Measurements from ENCODE around the gene SRGAP3. TPM values are rescaled to one million over a fixed set of nuclear protein-coding genes. Genes with fewer than 3 reads are reported as not detected.

Gene SRGAP3
- total and polyA plus RNA-seq, 2 donors (not counting 1 experiment from before 2014, with no cell fraction given), result 1.4 to 1.5 TPM

DNA sequence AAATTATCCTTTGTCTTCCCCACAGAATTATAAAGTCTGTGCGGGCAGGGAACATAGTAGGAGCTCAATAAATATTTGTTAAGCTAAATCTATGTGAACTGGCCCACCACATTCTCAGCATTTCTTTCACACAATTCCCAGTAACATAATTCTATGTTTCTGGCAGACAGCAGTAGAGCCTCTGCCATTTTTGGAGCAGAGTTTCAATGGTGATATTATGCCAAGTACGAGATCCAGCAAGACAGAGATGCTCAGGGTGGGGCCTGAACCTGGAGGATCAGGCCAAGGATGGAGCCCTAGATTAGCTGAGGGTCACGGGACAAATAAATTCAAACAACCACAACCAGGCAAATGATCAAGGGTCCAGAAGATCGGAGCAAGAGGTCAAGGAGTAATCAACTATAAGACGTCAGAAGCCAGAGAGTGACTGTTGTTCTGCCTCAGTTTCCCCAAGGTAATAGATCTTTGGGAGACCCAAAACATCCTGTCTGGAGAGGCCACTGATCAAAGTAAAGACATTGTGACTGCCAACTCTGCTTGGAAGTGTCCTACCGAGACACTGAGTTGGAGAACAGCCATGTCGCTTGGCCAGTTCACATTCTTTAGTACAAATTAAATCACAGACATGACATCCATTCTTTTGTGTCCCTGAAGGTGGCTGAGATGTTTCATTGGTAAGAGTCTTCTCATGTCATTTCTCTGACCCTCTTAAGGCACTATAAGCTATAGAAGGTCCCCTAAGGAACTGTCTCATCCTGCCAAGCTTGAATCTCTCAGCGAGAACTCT, 15.4 kb downstream of the SRGAP3 start:
- peaks cover 23% of the 10 kb centered on the region for H3K27me3 Mint-ChIP-seq
- no peaks in the 10 kb centered on the region for H3K4me1 Mint-ChIP-seq
- H3K4me1 ChIP-seq (ENCODE audit: control insufficient read depth in 2 of 2, insufficient read depth in 2 of 2, low read length in 2 of 2), result no peaks in the 10 kb centered on the region
- WGBS (ENCODE audit: insufficient coverage), result 94% methylated on average over 3 of the region's 8 CpGs
- H3K36me3 ChIP-seq (replicated peaks in 1 of 2; ENCODE audit: control extremely low read depth in 1 of 2, control insufficient read depth in 1 of 2, extremely low read depth in 1 of 2, insufficient read depth in 2 of 2, low read length in 1 of 2), result no peaks in the 10 kb centered on the region
- H3K27me3 ChIP-seq (replicated peaks in 1 of 4; ENCODE audit: control extremely low read depth in 1 of 4, control insufficient read depth in 3 of 4, insufficient read depth in 4 of 4, low read length in 3 of 4), result no peaks in the 10 kb centered on the region
- TF ChIP-seq, protein P1, sequence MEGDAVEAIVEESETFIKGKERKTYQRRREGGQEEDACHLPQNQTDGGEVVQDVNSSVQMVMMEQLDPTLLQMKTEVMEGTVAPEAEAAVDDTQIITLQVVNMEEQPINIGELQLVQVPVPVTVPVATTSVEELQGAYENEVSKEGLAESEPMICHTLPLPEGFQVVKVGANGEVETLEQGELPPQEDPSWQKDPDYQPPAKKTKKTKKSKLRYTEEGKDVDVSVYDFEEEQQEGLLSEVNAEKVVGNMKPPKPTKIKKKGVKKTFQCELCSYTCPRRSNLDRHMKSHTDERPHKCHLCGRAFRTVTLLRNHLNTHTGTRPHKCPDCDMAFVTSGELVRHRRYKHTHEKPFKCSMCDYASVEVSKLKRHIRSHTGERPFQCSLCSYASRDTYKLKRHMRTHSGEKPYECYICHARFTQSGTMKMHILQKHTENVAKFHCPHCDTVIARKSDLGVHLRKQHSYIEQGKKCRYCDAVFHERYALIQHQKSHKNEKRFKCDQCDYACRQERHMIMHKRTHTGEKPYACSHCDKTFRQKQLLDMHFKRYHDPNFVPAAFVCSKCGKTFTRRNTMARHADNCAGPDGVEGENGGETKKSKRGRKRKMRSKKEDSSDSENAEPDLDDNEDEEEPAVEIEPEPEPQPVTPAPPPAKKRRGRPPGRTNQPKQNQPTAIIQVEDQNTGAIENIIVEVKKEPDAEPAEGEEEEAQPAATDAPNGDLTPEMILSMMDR (IDR thresholded peaks at IDR 0.05), result no peak
- TF ChIP-seq EZH2 (IDR thresholded peaks at IDR 0.05; ENCODE audit: borderline replicate concordance, insufficient read depth, low read depth, low read length, poor library complexity, severe bottlenecking), result no peak
- CTCF ChIA-PET, result no interaction called here
- intact Hi-C loops (cut with micrococcal nuclease), result no loop called here
- H3K4me3 Mint-ChIP-seq, result no peak overlapping the region
- H3K4me3 ChIP-seq (ENCODE audit: control extremely low read depth in 1 of 5, extremely low read depth in 1 of 5, insufficient read depth in 1 of 5, low read depth in 2 of 5, low read length in 4 of 5), result no peak overlapping the region
- no peak overlapping the region for H3K4me2 ChIP-seq (replicated peaks; ENCODE audit: low read depth, low read length, poor library complexity, severe bottlenecking)
- H3K9me3 ChIP-seq (ENCODE audit: control extremely low read depth in 1 of 3, control insufficient read depth in 2 of 3, insufficient read depth in 1 of 3, low read length in 2 of 3), result no peaks in the 10 kb centered on the region
- H2AFZ ChIP-seq (ENCODE audit: insufficient read depth, low read depth, low read length, poor library complexity, severe bottlenecking), result no peak overlapping the region
- ATAC-seq (ENCODE audit: low read depth), result no peak
- no peaks in the 10 kb centered on the region for H4K20me1 ChIP-seq (ENCODE audit: control insufficient read depth, insufficient read depth, low read length, poor library complexity, severe bottlenecking)
- no peaks in the 10 kb centered on the region for H3K9me3 Mint-ChIP-seq (ENCODE audit: insufficient read depth)
- no peak for DNase-seq
- H3K79me2 ChIP-seq (ENCODE audit: control insufficient read depth, insufficient read depth, low read length), result no peaks in the 10 kb centered on the region
- POLR2A ChIA-PET, result no interaction called here
- no peak overlapping the region for H3K27ac Mint-ChIP-seq
- no peak overlapping the region for H3K9ac ChIP-seq (ENCODE audit: low read length)
- no peak overlapping the region for H3K27ac ChIP-seq (ENCODE audit: low read length in 2 of 2)

- Histone ChIP-seq H3K27ac (ENCODE audit: low read length in 2 of 2) (no peak overlapping the region), H3K4me1 (ENCODE audit: control insufficient read depth in 2 of 2, insufficient read depth in 2 of 2, low read length in 2 of 2) (no peaks in the 10 kb centered on the region), H4K20me1 (ENCODE audit: control insufficient read depth, insufficient read depth, low read length, poor library complexity, severe bottlenecking) (no peaks in the 10 kb centered on the region), H3K79me2 (ENCODE audit: control insufficient read depth, insufficient read depth, low read length) (no peaks in the 10 kb centered on the region), H3K27me3 (replicated peaks in 1 of 4; ENCODE audit: control extremely low read depth in 1 of 4, control insufficient read depth in 3 of 4, insufficient read depth in 4 of 4, low read length in 3 of 4) (no peaks in the 10 kb centered on the region), H3K9me3 (ENCODE audit: control extremely low read depth in 1 of 3, control insufficient read depth in 2 of 3, insufficient read depth in 1 of 3, low read length in 2 of 3) (no peaks in the 10 kb centered on the region), H2AFZ (ENCODE audit: insufficient read depth, low read depth, low read length, poor library complexity, severe bottlenecking) (no peak overlapping the region), H3K4me2 (replicated peaks; ENCODE audit: low read depth, low read length, poor library complexity, severe bottlenecking) (no peak overlapping the region), H3K9ac (ENCODE audit: low read length) (no peak overlapping the region), H3K36me3 (replicated peaks in 1 of 2; ENCODE audit: control extremely low read depth in 1 of 2, control insufficient read depth in 1 of 2, extremely low read depth in 1 of 2, insufficient read depth in 2 of 2, low read length in 1 of 2) (no peaks in the 10 kb centered on the region), H3K4me3 (ENCODE audit: control extremely low read depth in 1 of 5, extremely low read depth in 1 of 5, insufficient read depth in 1 of 5, low read depth in 2 of 5, low read length in 4 of 5) (no peak overlapping the region)
- intact Hi-C loops (cut with micrococcal nuclease), result no loop called here
- ATAC-seq (ENCODE audit: low read depth) (no peak), DNase-seq (no peak)
- TF ChIP-seq, protein P1 (IDR thresholded peaks at IDR 0.05), result no peak
- no peak for TF ChIP-seq EZH2 (IDR thresholded peaks at IDR 0.05; ENCODE audit: borderline replicate concordance, insufficient read depth, low read depth, low read length, poor library complexity, severe bottlenecking)
- ChIA-PET CTCF (no interaction called here), POLR2A (no interaction called here)
- H3K27ac Mint-ChIP-seq, result no peak overlapping the region
- peaks cover 20% of the 10 kb centered on the region for H3K27me3 Mint-ChIP-seq
- H3K9me3 Mint-ChIP-seq (ENCODE audit: insufficient read depth), result no peaks in the 10 kb centered on the region
- H3K4me1 Mint-ChIP-seq, result no peaks in the 10 kb centered on the region
- 94% methylated on average over 2 of the region's 4 CpGs for WGBS (ENCODE audit: insufficient coverage)
- no peak overlapping the region for H3K4me3 Mint-ChIP-seq
Observed at GRCh38 chr3:9233101-9233500, 16.3 kb downstream of the SRGAP3 start.

All from B cell (primary cell).